Hepatocyte (in vitro differentiated cells): Measurements from ENCODE around the gene WSCD1. TPM values are rescaled to one million over a fixed set of nuclear protein-coding genes. Genes with fewer than 3 reads are reported as not detected.

Experiments used
- DNase-seq: peaks from one replicate; pipeline ENCODE4 v3.0.0-alpha.2; 2016; ENCODE audit warnings: low spot score
- H2AFZ ChIP-seq: fragments of 200-600 bp; sonication (generic); 2 replicates; pipeline ENCODE4 v1.6.0; 2016; ENCODE audit warnings: antibody characterized with exemption, mild to moderate bottlenecking
- H3K27ac ChIP-seq: fragments of 200-600 bp; sonication (generic); 2 replicates; pipeline ENCODE4 v1.5.1; 2016; ENCODE audit warnings: mild to moderate bottlenecking
- H3K27me3 ChIP-seq: fragments of 200-600 bp; sonication (generic); 2 replicates; pipeline ENCODE4 v1.6.1; 2016
- H3K36me3 ChIP-seq: fragments of 200-600 bp; sonication (generic); replicated peaks from 2 replicates; pipeline ENCODE4 v1.5.1; 2016; ENCODE audit warnings: low read depth; ENCODE audit not compliant: insufficient read depth
- H3K4me1 ChIP-seq: fragments of 200-600 bp; sonication (generic); 2 replicates; pipeline ENCODE4 v1.5.1; 2016; ENCODE audit warnings: mild to moderate bottlenecking, moderate library complexity; ENCODE audit not compliant: insufficient read depth
- H3K4me2 ChIP-seq: fragments of 200-600 bp; sonication (generic); 2 replicates; pipeline ENCODE4 v1.6.0; 2016
- H3K4me3 ChIP-seq: fragments of 200-600 bp; sonication (generic); 2 replicates; pipeline ENCODE4 v1.5.1; 2016; ENCODE audit warnings: mild to moderate bottlenecking
- H3K79me2 ChIP-seq: fragments of 200-600 bp; sonication (generic); 2 replicates; pipeline ENCODE4 v1.6.0; 2017; ENCODE audit warnings: mild to moderate bottlenecking
- H3K9me2 ChIP-seq: fragments of 200-600 bp; sonication (generic); replicated peaks from 2 replicates; pipeline ENCODE4 v1.6.0; 2017; ENCODE audit warnings: mild to moderate bottlenecking; ENCODE audit not compliant: insufficient read depth
- H3K9me3 ChIP-seq: fragments of 200-600 bp; sonication (generic); 2 replicates; pipeline ENCODE4 v1.5.1; 2016; ENCODE audit warnings: low read depth, mild to moderate bottlenecking
- H4K20me1 ChIP-seq: fragments of 200-600 bp; sonication (generic); 2 replicates; pipeline ENCODE4 v1.6.0; 2016; ENCODE audit warnings: mild to moderate bottlenecking; ENCODE audit not compliant: insufficient read depth, poor library complexity, severe bottlenecking
- EZH2 ChIP-seq: fragments of 200-600 bp; sonication (generic); IDR thresholded peaks from 2 replicates; pipeline ENCODE4 v1.6.1; 2016; ENCODE audit warnings: antibody characterized with exemption, mild to moderate bottlenecking, borderline replicate concordance
- EZH2phosphoT487 ChIP-seq: fragments of 200-600 bp; sonication (generic); IDR thresholded peaks from one replicate; pipeline ENCODE4 v1.6.1; 2018; ENCODE audit warnings: antibody characterized with exemption, mild to moderate bottlenecking, low read depth, moderate library complexity; ENCODE audit not compliant: unreplicated experiment, severe bottlenecking
- WGBS: methylation state at CpG from one replicate; pipeline ENCODE4 v1.1.6; 2016; ENCODE audit warnings: low lambda C conversion rate; ENCODE audit errors: missing lambda C conversion rate; 5-methylcytosine and 5-hydroxymethylcytosine counted together
- polyA plus RNA-seq: library from polyadenylated mRNA; unstranded; fragments of >200 nt; fragmentation: Nextera tagmentation; extraction: Ambion mirVana; gene quantifications from 2 replicates; pipeline ENCODE4 v1.2.1, GENCODE V29; 2016
- total RNA-seq: library from RNA; depleted of rRNA; stranded (reverse); fragments of >200 nt; gene quantifications from 2 replicates; pipeline ENCODE4 v1.2.3, GENCODE V29; 2014
- TF ChIP-seq, protein P1 (sequence below): fragments of 200-600 bp; sonication (generic); IDR thresholded peaks from 2 replicates; pipeline ENCODE4 v1.5.1; 2016; ENCODE audit warnings: antibody characterized with exemption, mild to moderate bottlenecking; ENCODE audit not compliant: poor library complexity

The WSCD1 gene
- total and polyA plus RNA-seq, 2 experiments from 2014 or later = 1.5 to 4.4 TPM

DNA sequence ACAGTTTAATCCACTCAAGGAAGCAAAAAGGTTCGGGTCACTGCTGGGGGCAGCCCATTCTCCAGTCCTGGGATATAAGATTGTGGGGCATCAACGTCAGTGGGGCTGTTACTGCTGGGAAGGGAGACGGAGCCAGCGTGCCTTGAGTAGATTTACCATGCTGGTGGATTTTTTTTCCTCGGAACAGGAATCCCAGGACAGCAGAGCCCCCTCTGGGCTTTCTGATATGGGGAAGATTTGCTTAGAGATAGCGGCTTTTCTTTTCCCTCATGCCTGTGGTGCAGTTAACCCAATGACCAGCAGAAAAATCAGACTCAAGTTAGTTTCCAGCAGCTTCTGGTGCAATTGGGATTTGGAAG, 35.4 kb downstream of the WSCD1 start:
- no peaks in the 10 kb centered on the region for H3K79me2 ChIP-seq
- no peak overlapping the region for H3K4me3 ChIP-seq
- H3K27me3 ChIP-seq = peaks cover 18% of the 10 kb centered on the region
- no peaks in the 10 kb centered on the region for H3K9me3 ChIP-seq
- H3K4me2 ChIP-seq = no peak overlapping the region
- DNase-seq = no peak
- TF ChIP-seq EZH2phosphoT487 (no peak), EZH2 (no peak)
- TF ChIP-seq, protein P1, sequence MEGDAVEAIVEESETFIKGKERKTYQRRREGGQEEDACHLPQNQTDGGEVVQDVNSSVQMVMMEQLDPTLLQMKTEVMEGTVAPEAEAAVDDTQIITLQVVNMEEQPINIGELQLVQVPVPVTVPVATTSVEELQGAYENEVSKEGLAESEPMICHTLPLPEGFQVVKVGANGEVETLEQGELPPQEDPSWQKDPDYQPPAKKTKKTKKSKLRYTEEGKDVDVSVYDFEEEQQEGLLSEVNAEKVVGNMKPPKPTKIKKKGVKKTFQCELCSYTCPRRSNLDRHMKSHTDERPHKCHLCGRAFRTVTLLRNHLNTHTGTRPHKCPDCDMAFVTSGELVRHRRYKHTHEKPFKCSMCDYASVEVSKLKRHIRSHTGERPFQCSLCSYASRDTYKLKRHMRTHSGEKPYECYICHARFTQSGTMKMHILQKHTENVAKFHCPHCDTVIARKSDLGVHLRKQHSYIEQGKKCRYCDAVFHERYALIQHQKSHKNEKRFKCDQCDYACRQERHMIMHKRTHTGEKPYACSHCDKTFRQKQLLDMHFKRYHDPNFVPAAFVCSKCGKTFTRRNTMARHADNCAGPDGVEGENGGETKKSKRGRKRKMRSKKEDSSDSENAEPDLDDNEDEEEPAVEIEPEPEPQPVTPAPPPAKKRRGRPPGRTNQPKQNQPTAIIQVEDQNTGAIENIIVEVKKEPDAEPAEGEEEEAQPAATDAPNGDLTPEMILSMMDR = no peak
- H2AFZ ChIP-seq = no peak overlapping the region
- H3K9me2 ChIP-seq = no peaks in the 10 kb centered on the region
- no peaks in the 10 kb centered on the region for H3K4me1 ChIP-seq
- H3K27ac ChIP-seq = no peak overlapping the region
- no peaks in the 10 kb centered on the region for H4K20me1 ChIP-seq
- no peaks in the 10 kb centered on the region for H3K36me3 ChIP-seq
- WGBS = 26% methylated on average over 6 of the region's 6 CpGs

GRCh38 chr17:6106212-6106611, 36.0 kb downstream of the WSCD1 start:
- Histone ChIP-seq H3K9me3 (no peaks in the 10 kb centered on the region), H3K36me3 (no peaks in the 10 kb centered on the region), H3K9me2 (no peaks in the 10 kb centered on the region), H3K27ac (no peak overlapping the region), H4K20me1 (no peaks in the 10 kb centered on the region), H3K79me2 (no peaks in the 10 kb centered on the region), H3K4me2 (no peak overlapping the region), H2AFZ (no peak overlapping the region), H3K27me3 (peaks cover 16% of the 10 kb centered on the region), H3K4me3 (no peak overlapping the region), H3K4me1 (no peaks in the 10 kb centered on the region)
- WGBS = 84% methylated on average over 2 of the region's 2 CpGs
- TF ChIP-seq EZH2 (no peak), EZH2phosphoT487 (no peak)
- TF ChIP-seq, protein P1 = no peak
- no peak for DNase-seq

- Histone ChIP-seq H3K27ac (no peak overlapping the region), H3K4me1 (no peaks in the 10 kb centered on the region), H3K36me3 (no peaks in the 10 kb centered on the region), H4K20me1 (no peaks in the 10 kb centered on the region), H3K9me2 (no peaks in the 10 kb centered on the region), H2AFZ (no peak overlapping the region), H3K79me2 (no peaks in the 10 kb centered on the region), H3K9me3 (no peaks in the 10 kb centered on the region), H3K4me3 (no peak overlapping the region), H3K27me3 (peaks cover 5% of the 10 kb centered on the region), H3K4me2 (no peak overlapping the region)
- WGBS = 97% methylated on average over 11 of the region's 12 CpGs
- TF ChIP-seq EZH2phosphoT487 = no peak
- TF ChIP-seq EZH2 = no peak
- TF ChIP-seq, protein P1 = no peak
- DNase-seq = no peak
Measured at GRCh38 chr17:6107791-6108190, 37.6 kb downstream of the WSCD1 start.

- TF ChIP-seq EZH2 (no peak), EZH2phosphoT487 (no peak)
- TF ChIP-seq, protein P1 = no peak
- no peaks in the 10 kb centered on the region for H3K79me2 ChIP-seq
- no peak overlapping the region for H3K4me2 ChIP-seq
- H3K4me1 ChIP-seq = no peaks in the 10 kb centered on the region
- H3K36me3 ChIP-seq = no peaks in the 10 kb centered on the region
- H3K9me3 ChIP-seq = no peaks in the 10 kb centered on the region
- H2AFZ ChIP-seq = no peak overlapping the region
- 90% methylated on average over 4 of the region's 5 CpGs for WGBS
- H3K4me3 ChIP-seq = no peak overlapping the region
- H4K20me1 ChIP-seq = no peaks in the 10 kb centered on the region
- no peaks in the 10 kb centered on the region for H3K9me2 ChIP-seq
- no peak overlapping the region for H3K27ac ChIP-seq
- no peak for DNase-seq
- peaks cover 5% of the 10 kb centered on the region for H3K27me3 ChIP-seq
Measured at GRCh38 chr17:6108382-6108781, 38.2 kb downstream of the WSCD1 start.
